WTC11 (cell line): ENCODE results near the gene GPC5.

Experiments used
- TF ChIP-seq, protein P1 (sequence below): sonication (generic); formaldehyde crosslinking; IDR thresholded peaks from 2 replicates; pipeline ENCODE4 v1.8.0; 2022; ENCODE audit warnings: mild to moderate bottlenecking, missing genetic modification reagents
- TF ChIP-seq, protein P2 (sequence below): fragments of 200-600 bp; IDR thresholded peaks from 2 replicates; pipeline ENCODE4 v1.8.0; 2022; ENCODE audit warnings: antibody characterized with exemption
- TF ChIP-seq, protein P3 (sequence below): sonication (generic); formaldehyde crosslinking; IDR thresholded peaks from 2 replicates; pipeline ENCODE4 v1.8.0; 2023; ENCODE audit warnings: mild to moderate bottlenecking, missing genetic modification reagents

DNA sequence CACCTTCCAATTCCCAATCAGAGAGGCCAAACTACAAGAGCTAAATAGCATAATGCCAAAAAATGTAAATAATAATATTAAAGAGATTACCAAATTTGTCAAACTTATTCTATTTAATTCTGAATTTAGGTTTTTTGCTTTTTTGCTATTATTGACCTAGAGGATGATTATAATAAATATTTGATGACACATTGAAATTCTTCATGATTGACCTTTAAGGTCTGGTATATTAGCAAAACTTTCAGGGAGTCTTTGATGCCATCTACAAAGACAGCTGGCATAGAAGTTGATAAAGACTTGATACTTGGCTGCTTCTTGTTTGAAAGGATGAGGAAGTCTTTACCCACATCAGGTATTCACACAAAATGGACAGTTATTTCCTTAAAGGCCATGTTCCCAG, 1168.3 kb downstream of the GPC5 start:
- TF ChIP-seq, protein P1, sequence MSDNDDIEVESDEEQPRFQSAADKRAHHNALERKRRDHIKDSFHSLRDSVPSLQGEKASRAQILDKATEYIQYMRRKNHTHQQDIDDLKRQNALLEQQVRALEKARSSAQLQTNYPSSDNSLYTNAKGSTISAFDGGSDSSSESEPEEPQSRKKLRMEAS (CRISPR knock-in tag) = no peak
- TF ChIP-seq, protein P2, sequence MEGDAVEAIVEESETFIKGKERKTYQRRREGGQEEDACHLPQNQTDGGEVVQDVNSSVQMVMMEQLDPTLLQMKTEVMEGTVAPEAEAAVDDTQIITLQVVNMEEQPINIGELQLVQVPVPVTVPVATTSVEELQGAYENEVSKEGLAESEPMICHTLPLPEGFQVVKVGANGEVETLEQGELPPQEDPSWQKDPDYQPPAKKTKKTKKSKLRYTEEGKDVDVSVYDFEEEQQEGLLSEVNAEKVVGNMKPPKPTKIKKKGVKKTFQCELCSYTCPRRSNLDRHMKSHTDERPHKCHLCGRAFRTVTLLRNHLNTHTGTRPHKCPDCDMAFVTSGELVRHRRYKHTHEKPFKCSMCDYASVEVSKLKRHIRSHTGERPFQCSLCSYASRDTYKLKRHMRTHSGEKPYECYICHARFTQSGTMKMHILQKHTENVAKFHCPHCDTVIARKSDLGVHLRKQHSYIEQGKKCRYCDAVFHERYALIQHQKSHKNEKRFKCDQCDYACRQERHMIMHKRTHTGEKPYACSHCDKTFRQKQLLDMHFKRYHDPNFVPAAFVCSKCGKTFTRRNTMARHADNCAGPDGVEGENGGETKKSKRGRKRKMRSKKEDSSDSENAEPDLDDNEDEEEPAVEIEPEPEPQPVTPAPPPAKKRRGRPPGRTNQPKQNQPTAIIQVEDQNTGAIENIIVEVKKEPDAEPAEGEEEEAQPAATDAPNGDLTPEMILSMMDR = no peak
- TF ChIP-seq, protein P3, sequence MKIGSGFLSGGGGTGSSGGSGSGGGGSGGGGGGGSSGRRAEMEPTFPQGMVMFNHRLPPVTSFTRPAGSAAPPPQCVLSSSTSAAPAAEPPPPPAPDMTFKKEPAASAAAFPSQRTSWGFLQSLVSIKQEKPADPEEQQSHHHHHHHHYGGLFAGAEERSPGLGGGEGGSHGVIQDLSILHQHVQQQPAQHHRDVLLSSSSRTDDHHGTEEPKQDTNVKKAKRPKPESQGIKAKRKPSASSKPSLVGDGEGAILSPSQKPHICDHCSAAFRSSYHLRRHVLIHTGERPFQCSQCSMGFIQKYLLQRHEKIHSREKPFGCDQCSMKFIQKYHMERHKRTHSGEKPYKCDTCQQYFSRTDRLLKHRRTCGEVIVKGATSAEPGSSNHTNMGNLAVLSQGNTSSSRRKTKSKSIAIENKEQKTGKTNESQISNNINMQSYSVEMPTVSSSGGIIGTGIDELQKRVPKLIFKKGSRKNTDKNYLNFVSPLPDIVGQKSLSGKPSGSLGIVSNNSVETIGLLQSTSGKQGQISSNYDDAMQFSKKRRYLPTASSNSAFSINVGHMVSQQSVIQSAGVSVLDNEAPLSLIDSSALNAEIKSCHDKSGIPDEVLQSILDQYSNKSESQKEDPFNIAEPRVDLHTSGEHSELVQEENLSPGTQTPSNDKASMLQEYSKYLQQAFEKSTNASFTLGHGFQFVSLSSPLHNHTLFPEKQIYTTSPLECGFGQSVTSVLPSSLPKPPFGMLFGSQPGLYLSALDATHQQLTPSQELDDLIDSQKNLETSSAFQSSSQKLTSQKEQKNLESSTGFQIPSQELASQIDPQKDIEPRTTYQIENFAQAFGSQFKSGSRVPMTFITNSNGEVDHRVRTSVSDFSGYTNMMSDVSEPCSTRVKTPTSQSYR (CRISPR knock-in tag) = no peak
